ENCODE data around the gene NAP1L4.

The NAP1L4 gene

GRCh38 chr11:3022300-3022967 is 30.3 kb upstream of the NAP1L4 start:
- Histone ChIP-seq H3K36me3 (peaks cover 49 to 65% (median 58%) of the 10 kb centered on the region in 3 donors), H3K4me3 (no peak overlapping the region), H3K27ac (no peak overlapping the region), H3K27me3 (no peaks in the 10 kb centered on the region), H3K4me1 (peaks cover 0 to 25% (median 10%) of the 10 kb centered on the region in 4 donors), H3K9me3 (no peaks in the 10 kb centered on the region)
- intact Hi-C loops (cut with DNase I; ENCODE audit: low total_unique reads), result no loop called here
- DNase-seq, result no peak
- TF ChIP-seq, protein P1, sequence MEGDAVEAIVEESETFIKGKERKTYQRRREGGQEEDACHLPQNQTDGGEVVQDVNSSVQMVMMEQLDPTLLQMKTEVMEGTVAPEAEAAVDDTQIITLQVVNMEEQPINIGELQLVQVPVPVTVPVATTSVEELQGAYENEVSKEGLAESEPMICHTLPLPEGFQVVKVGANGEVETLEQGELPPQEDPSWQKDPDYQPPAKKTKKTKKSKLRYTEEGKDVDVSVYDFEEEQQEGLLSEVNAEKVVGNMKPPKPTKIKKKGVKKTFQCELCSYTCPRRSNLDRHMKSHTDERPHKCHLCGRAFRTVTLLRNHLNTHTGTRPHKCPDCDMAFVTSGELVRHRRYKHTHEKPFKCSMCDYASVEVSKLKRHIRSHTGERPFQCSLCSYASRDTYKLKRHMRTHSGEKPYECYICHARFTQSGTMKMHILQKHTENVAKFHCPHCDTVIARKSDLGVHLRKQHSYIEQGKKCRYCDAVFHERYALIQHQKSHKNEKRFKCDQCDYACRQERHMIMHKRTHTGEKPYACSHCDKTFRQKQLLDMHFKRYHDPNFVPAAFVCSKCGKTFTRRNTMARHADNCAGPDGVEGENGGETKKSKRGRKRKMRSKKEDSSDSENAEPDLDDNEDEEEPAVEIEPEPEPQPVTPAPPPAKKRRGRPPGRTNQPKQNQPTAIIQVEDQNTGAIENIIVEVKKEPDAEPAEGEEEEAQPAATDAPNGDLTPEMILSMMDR (IDR thresholded peaks at IDR 0.05), result no peak

- H3K4me3 ChIP-seq, result no peak overlapping the region
- H3K27ac ChIP-seq, result no peak overlapping the region
- TF ChIP-seq, protein P1 (IDR thresholded peaks at IDR 0.05), result peak in 1 of 2 experiments; percentile 23
- H3K27me3 ChIP-seq, result no peaks in the 10 kb centered on the region
- DNase-seq, result no peak
- intact Hi-C loops (cut with DNase I; ENCODE audit: low total_unique reads), result no loop called here
- peaks cover 49 to 65% (median 60%) of the 10 kb centered on the region in 3 donors for H3K36me3 ChIP-seq
- peaks cover 0 to 25% (median 10%) of the 10 kb centered on the region in 4 donors for H3K4me1 ChIP-seq
- no peaks in the 10 kb centered on the region for H3K9me3 ChIP-seq
Observed at GRCh38 chr11:3021125-3021524, 29.0 kb upstream of the NAP1L4 start.

- Histone ChIP-seq H3K9me3 (no peaks in the 10 kb centered on the region), H3K36me3 (peaks cover 49 to 65% (median 59%) of the 10 kb centered on the region in 3 donors), H3K4me3 (no peak overlapping the region), H3K4me1 (peaks cover 0 to 25% (median 10%) of the 10 kb centered on the region in 4 donors), H3K27me3 (no peaks in the 10 kb centered on the region), H3K27ac (no peak overlapping the region)
- TF ChIP-seq, protein P1 (IDR thresholded peaks at IDR 0.05), result no peak
- intact Hi-C loops (cut with DNase I; ENCODE audit: low total_unique reads), result no loop called here
- no peak for DNase-seq
Observed at GRCh38 chr11:3020011-3020410, 27.9 kb upstream of the NAP1L4 start.

- no peaks in the 10 kb centered on the region for H3K9me3 ChIP-seq
- H3K4me3 ChIP-seq, result no peak overlapping the region
- DNase-seq, result no peak
- peaks cover 56 to 71% (median 64%) of the 10 kb centered on the region in 3 donors for H3K36me3 ChIP-seq
- no peak overlapping the region for H3K27ac ChIP-seq
- H3K27me3 ChIP-seq, result no peaks in the 10 kb centered on the region
- H3K4me1 ChIP-seq, result peaks cover 0 to 25% (median 9%) of the 10 kb centered on the region in 4 donors
- intact Hi-C loops (cut with DNase I; ENCODE audit: low total_unique reads), result no loop called here
- TF ChIP-seq, protein P1 (IDR thresholded peaks at IDR 0.05), result no peak
Observed at GRCh38 chr11:3018596-3018995, 26.5 kb upstream of the NAP1L4 start.

- peaks cover 0 to 12% (median 0%) of the 10 kb centered on the region in 4 donors for H3K4me1 ChIP-seq
- no peak overlapping the region for H3K4me3 ChIP-seq
- intact Hi-C loops (cut with DNase I; ENCODE audit: low total_unique reads), result no loop called here
- TF ChIP-seq, protein P1 (IDR thresholded peaks at IDR 0.05), result no peak
- no peak overlapping the region for H3K27ac ChIP-seq
- no peaks in the 10 kb centered on the region for H3K27me3 ChIP-seq
- no peak for DNase-seq
- H3K36me3 ChIP-seq, result peaks cover 68 to 88% (median 80%) of the 10 kb centered on the region in 3 donors
- no peaks in the 10 kb centered on the region for H3K9me3 ChIP-seq
Observed at GRCh38 chr11:3016861-3017260, 24.7 kb upstream of the NAP1L4 start.

Data from tibial artery (tissue), 4 donors.